ENCODE measurements around the gene NOS1AP.

Gene NOS1AP

DNA sequence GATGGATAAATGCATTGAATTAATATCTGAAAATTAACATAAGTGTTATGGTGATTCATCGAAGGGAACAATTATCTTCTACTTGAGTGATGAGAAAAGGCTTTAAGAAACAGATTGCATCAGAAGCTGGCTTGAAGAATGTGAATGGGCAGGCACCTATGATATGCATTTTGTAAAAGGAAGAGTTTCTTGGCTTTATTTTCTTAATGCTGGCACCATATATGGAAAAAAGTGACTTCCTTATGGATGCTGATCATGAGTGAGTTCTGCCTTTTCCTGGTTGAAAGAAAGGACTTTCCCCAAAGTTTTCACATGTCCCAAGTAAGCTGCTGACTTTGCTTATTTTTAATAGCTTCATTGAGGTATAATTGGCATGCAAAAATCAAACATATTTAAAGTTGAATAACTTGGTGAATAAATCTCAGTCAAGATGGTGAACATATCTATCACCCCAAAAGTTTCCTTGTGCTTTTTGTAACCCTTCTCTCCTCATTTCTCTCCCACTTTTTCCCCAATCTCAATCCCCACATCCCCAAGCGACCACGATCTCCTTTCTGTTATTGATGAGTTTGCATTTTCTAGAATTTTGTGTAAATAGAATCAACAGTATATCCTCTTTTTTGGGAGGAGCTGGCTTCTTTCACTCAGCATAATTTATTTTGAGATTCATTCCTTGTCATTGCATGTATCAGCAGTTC lies 233.0 kb downstream of the NOS1AP start:
- TF ChIP-seq, protein P1, sequence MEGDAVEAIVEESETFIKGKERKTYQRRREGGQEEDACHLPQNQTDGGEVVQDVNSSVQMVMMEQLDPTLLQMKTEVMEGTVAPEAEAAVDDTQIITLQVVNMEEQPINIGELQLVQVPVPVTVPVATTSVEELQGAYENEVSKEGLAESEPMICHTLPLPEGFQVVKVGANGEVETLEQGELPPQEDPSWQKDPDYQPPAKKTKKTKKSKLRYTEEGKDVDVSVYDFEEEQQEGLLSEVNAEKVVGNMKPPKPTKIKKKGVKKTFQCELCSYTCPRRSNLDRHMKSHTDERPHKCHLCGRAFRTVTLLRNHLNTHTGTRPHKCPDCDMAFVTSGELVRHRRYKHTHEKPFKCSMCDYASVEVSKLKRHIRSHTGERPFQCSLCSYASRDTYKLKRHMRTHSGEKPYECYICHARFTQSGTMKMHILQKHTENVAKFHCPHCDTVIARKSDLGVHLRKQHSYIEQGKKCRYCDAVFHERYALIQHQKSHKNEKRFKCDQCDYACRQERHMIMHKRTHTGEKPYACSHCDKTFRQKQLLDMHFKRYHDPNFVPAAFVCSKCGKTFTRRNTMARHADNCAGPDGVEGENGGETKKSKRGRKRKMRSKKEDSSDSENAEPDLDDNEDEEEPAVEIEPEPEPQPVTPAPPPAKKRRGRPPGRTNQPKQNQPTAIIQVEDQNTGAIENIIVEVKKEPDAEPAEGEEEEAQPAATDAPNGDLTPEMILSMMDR (IDR thresholded peaks at IDR 0.05; ENCODE audit: control insufficient read depth, extremely low read depth, insufficient read depth), result no peak
- no peak for DNase-seq (ENCODE audit: low read depth)
- H3K4me3 ChIP-seq (ENCODE audit: low read depth, low read length), result no peak overlapping the region

DNA sequence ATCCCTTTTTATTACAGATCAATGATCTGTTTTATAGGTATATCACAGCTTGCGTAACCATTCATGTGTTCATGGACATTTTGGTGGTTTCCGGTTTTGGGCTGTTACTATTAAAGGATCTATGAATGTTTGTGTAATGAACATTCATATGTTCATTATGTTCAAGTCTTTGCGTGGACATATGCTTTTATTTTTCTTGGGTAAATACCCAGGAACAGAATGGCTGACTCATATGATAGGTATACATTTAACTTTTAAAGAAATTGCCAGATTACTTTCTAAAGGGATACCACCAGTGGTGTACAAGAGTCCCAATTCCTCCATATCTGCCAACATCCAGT lies 233.5 kb downstream of the NOS1AP start:
- TF ChIP-seq, protein P1 (IDR thresholded peaks at IDR 0.05; ENCODE audit: control insufficient read depth, extremely low read depth, insufficient read depth), result no peak
- no peak overlapping the region for H3K4me3 ChIP-seq (ENCODE audit: low read depth, low read length)
- DNase-seq (ENCODE audit: low read depth), result peak; percentile 81

DNA sequence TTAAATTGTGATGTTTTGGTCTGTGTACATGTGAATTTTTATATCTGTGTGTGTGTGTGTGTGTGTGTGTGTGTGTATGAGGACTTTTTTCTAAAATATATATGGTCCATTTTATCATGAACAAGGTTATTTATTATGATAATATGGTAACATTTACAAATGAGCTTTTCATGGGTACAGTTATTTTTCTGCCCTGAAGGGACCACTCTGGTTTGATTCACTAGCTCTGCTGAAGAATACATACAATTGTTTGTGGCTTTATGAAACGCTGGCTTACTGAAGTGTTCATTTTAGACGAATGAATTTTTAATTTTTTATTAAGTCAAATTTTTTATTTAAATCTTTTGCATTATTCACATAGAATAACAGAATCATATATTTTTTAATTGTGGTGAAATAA lies 235.2 kb downstream of the NOS1AP start:
- no peak overlapping the region for H3K4me3 ChIP-seq (ENCODE audit: low read depth, low read length)
- no peak for DNase-seq (ENCODE audit: low read depth)
- TF ChIP-seq, protein P1 (IDR thresholded peaks at IDR 0.05; ENCODE audit: control insufficient read depth, extremely low read depth, insufficient read depth), result no peak

DNA sequence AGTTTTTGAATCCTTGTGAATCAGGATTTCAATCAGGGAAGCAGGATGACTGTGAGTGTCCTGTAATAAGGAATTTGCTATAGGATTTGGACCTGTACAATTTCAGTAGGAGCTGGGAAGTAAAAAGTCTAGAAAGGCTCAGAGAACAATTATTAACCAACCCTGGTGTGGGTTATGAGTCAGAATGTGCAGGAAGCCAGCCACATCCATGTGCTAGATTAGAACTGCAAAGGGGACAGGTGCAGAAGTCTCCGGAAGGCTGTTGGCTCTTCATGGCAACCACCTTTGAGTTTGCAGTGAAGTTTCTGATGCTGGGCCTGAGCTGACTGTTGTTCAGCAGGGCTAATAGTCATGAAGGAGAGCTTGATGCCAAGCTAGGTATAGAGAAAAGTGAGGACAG lies 236.5 kb downstream of the NOS1AP start:
- TF ChIP-seq, protein P1 (IDR thresholded peaks at IDR 0.05; ENCODE audit: control insufficient read depth, extremely low read depth, insufficient read depth), result no peak
- DNase-seq (ENCODE audit: low read depth), result no peak
- no peak overlapping the region for H3K4me3 ChIP-seq (ENCODE audit: low read depth, low read length)

DNA sequence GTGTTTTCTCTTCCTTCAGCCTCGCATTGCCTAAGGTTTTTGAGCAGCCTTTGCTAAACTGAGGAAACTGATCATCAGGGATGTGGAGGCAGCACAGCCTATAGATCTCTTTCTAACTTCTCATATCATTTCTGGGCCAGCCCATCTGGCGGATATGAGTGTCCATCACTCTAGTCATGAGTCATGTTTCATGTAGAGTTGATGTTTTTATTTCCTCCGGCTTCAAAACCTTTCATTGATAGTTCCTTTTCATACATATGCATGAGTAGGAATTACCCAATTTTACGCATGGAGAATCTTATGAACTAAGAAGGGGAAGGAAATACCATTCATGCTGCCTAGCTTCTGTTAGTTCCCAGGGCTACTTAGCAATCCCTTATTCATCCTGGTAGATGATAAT lies 240.8 kb downstream of the NOS1AP start:
- no peak for DNase-seq (ENCODE audit: low read depth)
- TF ChIP-seq, protein P1 (IDR thresholded peaks at IDR 0.05; ENCODE audit: control insufficient read depth, extremely low read depth, insufficient read depth), result no peak

DNA sequence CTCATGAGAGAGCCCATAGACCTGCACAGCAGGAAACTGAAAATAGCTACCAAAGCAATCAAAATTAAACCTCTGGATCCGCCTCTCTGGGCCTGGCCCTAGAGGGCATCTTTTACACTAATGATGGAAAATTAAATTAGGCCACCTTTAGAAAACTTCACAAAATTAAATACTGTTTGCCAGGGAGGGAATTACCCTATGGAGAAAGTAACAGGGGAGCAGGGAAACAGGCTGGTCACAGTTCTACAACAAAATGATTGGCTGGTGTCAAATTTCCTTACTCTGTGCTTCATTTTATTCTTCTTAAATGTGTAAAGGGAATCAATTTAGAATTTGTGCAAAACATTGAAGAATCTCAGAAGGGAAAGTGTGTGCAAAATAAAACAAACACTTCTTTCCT lies 244.7 kb downstream of the NOS1AP start:
- TF ChIP-seq, protein P1 (IDR thresholded peaks at IDR 0.05; ENCODE audit: control insufficient read depth, extremely low read depth, insufficient read depth), result no peak
- no peak for DNase-seq (ENCODE audit: low read depth)

More for the DNA sequence above, 240.8 kb downstream of the NOS1AP start:
- no peak overlapping the region for H3K4me3 ChIP-seq (ENCODE audit: low read depth, low read length)

DNA sequence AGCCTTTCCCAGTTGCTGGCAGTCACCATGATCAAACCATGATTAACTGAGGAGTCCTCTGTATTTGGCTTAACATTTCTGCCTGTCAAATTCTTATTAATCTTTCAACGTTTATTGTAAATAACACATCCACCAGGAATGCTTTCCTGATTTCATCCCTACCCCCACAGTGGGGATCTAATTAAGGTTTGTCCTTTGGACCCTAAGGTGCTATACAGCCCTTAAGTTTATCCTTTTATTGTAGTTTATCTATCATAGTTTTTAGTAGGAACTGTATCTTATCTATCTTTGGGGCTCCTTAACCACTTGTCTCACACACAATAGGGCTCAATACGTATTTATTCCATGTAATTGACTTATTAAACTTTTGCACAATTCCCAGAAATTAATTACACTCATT lies 246.2 kb downstream of the NOS1AP start:
- DNase-seq (ENCODE audit: low read depth), result no peak
- H3K4me3 ChIP-seq (ENCODE audit: low read depth, low read length), result no peak overlapping the region
- TF ChIP-seq, protein P1 (IDR thresholded peaks at IDR 0.05; ENCODE audit: control insufficient read depth, extremely low read depth, insufficient read depth), result no peak

More for the DNA sequence above, 244.7 kb downstream of the NOS1AP start:
- no peak overlapping the region for H3K4me3 ChIP-seq (ENCODE audit: low read depth, low read length)
